HT1080 (cell line): ENCODE results near the gene ROPN1B. TPM values are rescaled to one million over a fixed set of nuclear protein-coding genes. Genes with fewer than 3 reads are reported as not detected.

Experiments
- DNase-seq: peaks from one replicate; pipeline ENCODE4 v3.0.0-alpha.2; 2015; ENCODE audit warnings: low read depth
- total RNA-seq: library from RNA; depleted of rRNA; stranded (reverse); fragments of >200 nt; shearing (Covaris generic); gene quantifications from 2 replicates; pipeline ENCODE4 v1.2.3, GENCODE V29; 2014

The ROPN1B gene
- total RNA-seq, 1 experiment from 2014 or later: not detected

GRCh38 chr3:126003447-126004190 lies 34.6 kb downstream of the ROPN1B start:
- no peak for DNase-seq

GRCh38 chr3:126004217-126004616 lies 35.2 kb downstream of the ROPN1B start:
- no peak for DNase-seq

GRCh38 chr3:126004692-126005091 lies 35.7 kb downstream of the ROPN1B start:
- no peak for DNase-seq

GRCh38 chr3:126005951-126006350 lies 37.0 kb downstream of the ROPN1B start:
- DNase-seq: peak; percentile 74

GRCh38 chr3:126008219-126008618 lies 39.2 kb downstream of the ROPN1B start:
- DNase-seq: no peak

- no peak for DNase-seq
Observed at GRCh38 chr3:126009181-126009580, 40.2 kb downstream of the ROPN1B start.

GRCh38 chr3:126013751-126014156 lies 44.8 kb downstream of the ROPN1B start:
- no peak for DNase-seq

- no peak for DNase-seq
Observed at GRCh38 chr3:126014252-126014651, 45.3 kb downstream of the ROPN1B start.

- no peak for DNase-seq
Observed at GRCh38 chr3:126015075-126015474, 46.1 kb downstream of the ROPN1B start.

GRCh38 chr3:126016616-126017015 lies 47.6 kb downstream of the ROPN1B start:
- no peak for DNase-seq

- DNase-seq: no peak
Observed at GRCh38 chr3:126017362-126017761, 48.4 kb downstream of the ROPN1B start.

- no peak for DNase-seq
Observed at GRCh38 chr3:126018545-126018944, 49.6 kb downstream of the ROPN1B start.

- DNase-seq: no peak
Observed at GRCh38 chr3:126018995-126019394, 50.0 kb downstream of the ROPN1B start.

GRCh38 chr3:126019683-126020082 lies 50.7 kb downstream of the ROPN1B start:
- no peak for DNase-seq

- DNase-seq: no peak
Observed at GRCh38 chr3:126021224-126021623, 52.2 kb downstream of the ROPN1B start.

- no peak for DNase-seq
Observed at GRCh38 chr3:126021702-126022101, 52.7 kb downstream of the ROPN1B start.

GRCh38 chr3:126022741-126023359 lies 53.9 kb downstream of the ROPN1B start:
- DNase-seq: no peak

GRCh38 chr3:126023390-126023789 lies 54.4 kb downstream of the ROPN1B start:
- no peak for DNase-seq

GRCh38 chr3:126024049-126024854 lies 55.3 kb downstream of the ROPN1B start:
- no peak for DNase-seq

GRCh38 chr3:126025116-126025729 lies 56.2 kb downstream of the ROPN1B start:
- DNase-seq: no peak

GRCh38 chr3:126025862-126026261 lies 56.9 kb downstream of the ROPN1B start:
- no peak for DNase-seq

- no peak for DNase-seq
Observed at GRCh38 chr3:126026277-126026751, 57.3 kb downstream of the ROPN1B start.
